ENCODE results near the gene IQCE.

GRCh38 chr7:2582006-2582735 is 23.4 kb downstream of the IQCE start:
- TF ChIP-seq YY1 (IDR thresholded peaks at IDR 0.05; ENCODE audit: low read depth): no peak
- no peak for TF ChIP-seq TAF1 (IDR thresholded peaks at IDR 0.05; ENCODE audit: low read depth)
- TF ChIP-seq EP300 (IDR thresholded peaks at IDR 0.05; ENCODE audit: borderline replicate concordance): no peak
- TF ChIP-seq REST (IDR thresholded peaks at IDR 0.05; ENCODE audit: low read depth): no peak
- TF ChIP-seq TCF12 (IDR thresholded peaks at IDR 0.05; ENCODE audit: low read depth): no peak
- no peak for TF ChIP-seq TEAD4 (IDR thresholded peaks at IDR 0.05)
- TF ChIP-seq MAX (IDR thresholded peaks at IDR 0.05): no peak
- no peak for TF ChIP-seq FOXM1 (IDR thresholded peaks at IDR 0.05; ENCODE audit: borderline replicate concordance, low read depth)
- TF ChIP-seq ZBTB7A (IDR thresholded peaks at IDR 0.05; ENCODE audit: low read depth): no peak
